Neural cell (in vitro differentiated cells): ENCODE measurements around the gene FAM163B. TPM values are rescaled to one million over a fixed set of nuclear protein-coding genes. Genes with fewer than 3 reads are reported as not detected.
A peak's percentile ranks its signal among the peaks of the same experiment; 100 is the strongest.

Experiments
- H2AFZ ChIP-seq: fragments of 200-600, 300-800 bp; sonication (generic), shearing (Covaris generic); 2 replicates; pipeline ENCODE4 v1.6.0; 2014; ENCODE audit warnings: low read depth, mild to moderate bottlenecking, antibody characterized with exemption, low read length, moderate library complexity
- H3F3A ChIP-seq: fragments of 200-600 bp; shearing (Covaris generic); 2 replicates; pipeline ENCODE4 v1.6.1; 2016; ENCODE audit warnings: mild to moderate bottlenecking, moderate library complexity, mixed read lengths, antibody characterized with exemption, low read length; ENCODE audit not compliant: insufficient read depth, poor library complexity, severe bottlenecking
- H3K27ac ChIP-seq: fragments of 200-600, 300-800 bp; sonication (generic), shearing (Covaris generic); 2 replicates; pipeline ENCODE4 v1.5.1; 2014; ENCODE audit warnings: mild to moderate bottlenecking, low read length, moderate library complexity
- H3K27me3 ChIP-seq: fragments of 300-800, 200-600 bp; sonication (generic), shearing (Covaris generic); 2 replicates; pipeline ENCODE4 v1.6.0; 2014; ENCODE audit warnings: mild to moderate bottlenecking, low read depth, low read length, moderate library complexity; ENCODE audit not compliant: insufficient read depth
- H3K36me3 ChIP-seq: fragments of 300-800, 200-600 bp; sonication (generic), shearing (Covaris generic); 2 replicates; pipeline ENCODE4 v1.5.1; 2014; ENCODE audit warnings: mild to moderate bottlenecking, antibody characterized with exemption, low read length, moderate library complexity; ENCODE audit not compliant: insufficient read depth
- H3K4me2 ChIP-seq: fragments of 300-800, 200-600 bp; sonication (generic), shearing (Covaris generic); 2 replicates; pipeline ENCODE4 v1.6.0; 2014; ENCODE audit warnings: mild to moderate bottlenecking, low read length
- H3K4me3 ChIP-seq: fragments of 300-800, 200-600 bp; sonication (generic), shearing (Covaris generic); 2 replicates; pipeline ENCODE4 v1.5.1; 2014; ENCODE audit warnings: mild to moderate bottlenecking, low read length, moderate library complexity
- H3K79me2 ChIP-seq: fragments of 200-600 bp; shearing (Covaris generic); replicated peaks from 2 replicates; pipeline ENCODE4 v1.6.0; 2014; ENCODE audit warnings: mild to moderate bottlenecking, low read length, moderate library complexity; ENCODE audit not compliant: insufficient read depth
- H3K9ac ChIP-seq: fragments of 300-800, 200-600 bp; sonication (generic), shearing (Covaris generic); 2 replicates; pipeline ENCODE4 v1.6.1; 2016; ENCODE audit warnings: mild to moderate bottlenecking, low read length, mixed read lengths
- H3K9me2 ChIP-seq: fragments of 200-600 bp; shearing (Covaris generic); 2 replicates; pipeline ENCODE4 v1.6.1; 2016; ENCODE audit warnings: mild to moderate bottlenecking, low read length, mixed read lengths; ENCODE audit not compliant: insufficient read depth
- H3K9me3 ChIP-seq: fragments of 200-600, 300-800 bp; sonication (generic), shearing (Covaris generic); 2 replicates; pipeline ENCODE4 v1.6.1; 2016; ENCODE audit warnings: mild to moderate bottlenecking, mixed run types, low read length, moderate library complexity, mixed read lengths
- H4K20me1 ChIP-seq: fragments of 200-600 bp; shearing (Covaris generic); 2 replicates; pipeline ENCODE4 v1.6.1; 2016; ENCODE audit warnings: mild to moderate bottlenecking, mixed run types; ENCODE audit not compliant: insufficient read depth
- CTCF ChIP-seq: fragments of 450-650 bp; IDR thresholded peaks from 2 replicates; pipeline ENCODE4 v1.5.1; 2014; ENCODE audit warnings: antibody characterized with exemption, mild to moderate bottlenecking, moderate library complexity; ENCODE audit not compliant: poor library complexity, severe bottlenecking
- EP300 ChIP-seq: fragments of 450-650 bp; conservative IDR thresholded peaks from 2 replicates; pipeline ENCODE4 v1.6.1; 2014; ENCODE audit warnings: antibody characterized with exemption, mild to moderate bottlenecking, moderate library complexity; ENCODE audit not compliant: poor library complexity, severe bottlenecking
- EZH2 ChIP-seq: fragments of 200-600, 300-800 bp; shearing (Covaris generic), sonication (generic); IDR thresholded peaks from 2 replicates; pipeline ENCODE4 v1.6.1; 2014; ENCODE audit warnings: antibody characterized with exemption, low read length, borderline replicate concordance, mild to moderate bottlenecking; ENCODE audit not compliant: insufficient read depth, poor library complexity, severe bottlenecking
- MXI1 ChIP-seq: fragments of 450-650 bp; conservative IDR thresholded peaks from 2 replicates; pipeline ENCODE4 v1.6.1; 2014; ENCODE audit warnings: antibody characterized with exemption, mild to moderate bottlenecking; ENCODE audit not compliant: poor library complexity, severe bottlenecking
- POLR2AphosphoS5 ChIP-seq: IDR thresholded peaks from 2 replicates; pipeline ENCODE4 v1.6.1; 2012
- RAD21 ChIP-seq: fragments of 450-650 bp; conservative IDR thresholded peaks from 2 replicates; pipeline ENCODE4 v1.6.1; 2014; ENCODE audit warnings: antibody characterized with exemption, mild to moderate bottlenecking, moderate library complexity
- REST ChIP-seq: IDR thresholded peaks from 2 replicates; pipeline ENCODE4 v1.6.1; 2012; ENCODE audit warnings: borderline replicate concordance
- SMC3 ChIP-seq: fragments of 450-650 bp; conservative IDR thresholded peaks from 2 replicates; pipeline ENCODE4 v1.6.1; 2014; ENCODE audit warnings: antibody characterized with exemption, mild to moderate bottlenecking, moderate library complexity; ENCODE audit not compliant: poor library complexity
- TAF1 ChIP-seq: IDR thresholded peaks from 2 replicates; pipeline ENCODE4 v1.6.1; 2012; ENCODE audit warnings: low read depth
- polyA plus RNA-seq: library from polyadenylated mRNA; depleted of rRNA; stranded (reverse); fragments of >200 nt; gene quantifications from 2 replicates; pipeline ENCODE4 v1.2.3, GENCODE V29; 2014

Gene FAM163B
- polyA plus RNA-seq, 1 donor from 2014 or later, result 1.5 TPM

- no peaks in the 10 kb centered on the region for H3K9me2 ChIP-seq
- TF ChIP-seq MXI1, result no peak
- TF ChIP-seq RAD21, result no peak
- no peak for TF ChIP-seq SMC3
- TF ChIP-seq POLR2AphosphoS5, result no peak
- TF ChIP-seq REST, result no peak
- TF ChIP-seq TAF1, result no peak
- no peak for TF ChIP-seq EZH2
- TF ChIP-seq CTCF, result no peak
- TF ChIP-seq EP300, result no peak
- no peak overlapping the region for H3K27ac ChIP-seq
Measured at GRCh38 chr9:133582501-133583045, 26.6 kb downstream of the FAM163B start.

GRCh38 chr9:133581513-133582343, 27.5 kb downstream of the FAM163B start:
- no peaks in the 10 kb centered on the region for H3F3A ChIP-seq
- no peaks in the 10 kb centered on the region for H4K20me1 ChIP-seq
- no peaks in the 10 kb centered on the region for H3K9me2 ChIP-seq
- no peak overlapping the region for H3K4me2 ChIP-seq
- H2AFZ ChIP-seq, result no peak overlapping the region
- H3K4me3 ChIP-seq, result no peak overlapping the region
- H3K36me3 ChIP-seq, result no peaks in the 10 kb centered on the region
- H3K9me3 ChIP-seq, result no peaks in the 10 kb centered on the region
- no peak overlapping the region for H3K27ac ChIP-seq
- TF ChIP-seq REST (no peak), MXI1 (peak; percentile 26), SMC3 (no peak), EP300 (no peak)
- H3K27me3 ChIP-seq, result no peaks in the 10 kb centered on the region
- H3K79me2 ChIP-seq, result no peaks in the 10 kb centered on the region
- H3K9ac ChIP-seq, result peak overlapping the region; percentile 7

More at GRCh38 chr9:133582501-133583045, 26.6 kb downstream of the FAM163B start:
- Histone ChIP-seq H3K4me3 (no peak overlapping the region), H3K79me2 (no peaks in the 10 kb centered on the region), H3K4me2 (no peak overlapping the region), H3K9ac (no peak overlapping the region), H3K27me3 (no peaks in the 10 kb centered on the region), H3K9me3 (no peaks in the 10 kb centered on the region), H2AFZ (no peak overlapping the region), H3F3A (no peaks in the 10 kb centered on the region), H4K20me1 (no peaks in the 10 kb centered on the region), H3K36me3 (no peaks in the 10 kb centered on the region)
